ENCODE results near the gene TENT4A. TPM values are rescaled to one million over a fixed set of nuclear protein-coding genes. Genes with fewer than 3 reads are reported as not detected.
A peak's percentile ranks its signal among the peaks of the same experiment; 100 is the strongest.

The TENT4A gene
- total and polyA plus RNA-seq, 2 of the 4 experiments (the other 2 are of a cell fraction), result 5.9 to 17.2 TPM

- Histone ChIP-seq H3K27me3 (ENCODE audit: control insufficient read depth, insufficient read depth, low read length) (no peaks in the 10 kb centered on the region), H3K4me1 (ENCODE audit: control insufficient read depth, insufficient read depth, low read length) (peaks cover 57% of the 10 kb centered on the region), H3K9ac (ENCODE audit: low read depth, low read length) (no peak overlapping the region), H2AFZ (replicated peaks; ENCODE audit: low read length, poor library complexity) (no peak overlapping the region), H4K20me1 (ENCODE audit: insufficient read depth, low read length) (peaks cover 60% of the 10 kb centered on the region), H3K56ac (ENCODE audit: extremely low read depth, insufficient read depth, low read length) (no peak overlapping the region), H3K9me1 (ENCODE audit: insufficient read depth, low read length) (peaks cover 49% of the 10 kb centered on the region), H2BK5ac (ENCODE audit: low read depth, low read length, poor library complexity, severe bottlenecking) (no peak overlapping the region), H2BK15ac (ENCODE audit: low read depth, low read length) (no peak overlapping the region), H2AK5ac (ENCODE audit: low read depth, low read length) (peak overlapping the region; percentile 23; the same call in 1 of the 2 replicates), H3K9me3 (ENCODE audit: control insufficient read depth, insufficient read depth, low read length) (no peaks in the 10 kb centered on the region), H3K36me3 (ENCODE audit: control insufficient read depth, insufficient read depth, low read length) (peaks cover 5% of the 10 kb centered on the region), H2AK9ac (replicated peaks; ENCODE audit: low read depth, low read length, poor library complexity) (no peak overlapping the region), H3K4ac (ENCODE audit: low read depth, low read length) (peak overlapping the region; percentile 11; the same call in 1 of the 2 replicates), H3K14ac (replicated peaks; ENCODE audit: low read depth, low read length) (no peak overlapping the region), H2BK20ac (ENCODE audit: low read depth, low read length) (no peak overlapping the region), H3K27ac (ENCODE audit: insufficient read depth, low read length) (peak overlapping the region; percentile 22; the same call in 1 of the 2 replicates), H3K23ac (ENCODE audit: low read depth, low read length) (peak overlapping the region; percentile 36; the same call in 1 of the 2 replicates), H2BK120ac (ENCODE audit: low read depth, low read length) (no peak overlapping the region), H4K8ac (ENCODE audit: low read depth in 2 of 2, low read length in 2 of 2) (peak overlapping the region in 1 of 2 experiments; percentile 22; a peak in 1 of 4 replicates), H4K5ac (ENCODE audit: low read depth, low read length) (no peak overlapping the region; the same call in 1 of the 2 replicates), H3K18ac (ENCODE audit: low read depth, low read length) (no peak overlapping the region), H3K79me1 (ENCODE audit: low read depth in 1 of 2, low read length in 2 of 2) (peaks cover 12 to 62% of the 10 kb centered on the region in 2 experiments), H3K4me3 (ENCODE audit: insufficient read depth, low read depth, low read length) (no peak overlapping the region), H3K4me2 (ENCODE audit: low read depth, low read length) (no peak overlapping the region), H4K91ac (ENCODE audit: insufficient read depth, low read depth, low read length) (0 out of 2 replicates have a peak overlapping the region, but pooled peaks have one; percentile 8)
- WGBS, 2 experiments (ENCODE audit: extremely low coverage in 2 of 2, insufficient read length in 1 of 2), result 93% methylated on average over 8 of the region's 12 CpGs; no CpG with 5 or more reads in 1 of the 2 experiments
- POLR2A ChIA-PET (ENCODE audit: unreplicated experiment), result no interaction called here
- dilution Hi-C loops (cut with HindIII; ENCODE audit: low sequenced_read_pairs, unreplicated experiment) (no loop called here), intact Hi-C loops (cut with micrococcal nuclease) (loop anchor here (5.0 kb wide), 1 partner anchor 97 kb away; the partner anchor contains the start of genes NSUN2 and SRD5A1), in situ Hi-C loops (cut with MboI; ENCODE audit: low sequenced_read_pairs) (loop anchor here (25.0 kb wide), 1 partner anchor 1242 kb away; no protein-coding TSS in a partner anchor)
- no peak for DNase-seq
- ATAC-seq (ENCODE audit: low read depth), result no peak
- no TSS peak for BruUV-seq (replicated peaks)
- CTCF ChIA-PET, result interaction anchor here (1.2 kb wide), 1 partner anchor 16 kb away, joined by 4 read pairs; no protein-coding TSS in a partner anchor
- TF ChIP-seq MXI1 (IDR thresholded peaks at IDR 0.05; ENCODE audit: borderline replicate concordance, low read depth, low read length) (no peak), SMC3 (IDR thresholded peaks at IDR 0.05; ENCODE audit: low read depth, low read length) (no peak), MAFK (IDR thresholded peaks at IDR 0.05; ENCODE audit: low read depth, low read length) (no peak), RFX5 (IDR thresholded peaks at IDR 0.05; ENCODE audit: low read depth, low read length) (no peak), RCOR1 (IDR thresholded peaks at IDR 0.05; ENCODE audit: insufficient replicate concordance, low read length) (no peak), MAZ (IDR thresholded peaks at IDR 0.05; ENCODE audit: borderline replicate concordance, low read depth, low read length) (no peak), FOS (IDR thresholded peaks at IDR 0.05; ENCODE audit: low read depth, low read length) (no peak), NFE2L2 (IDR thresholded peaks at IDR 0.05; ENCODE audit: low read depth, low read length) (no peak), CTCF (conservative IDR thresholded peaks at IDR 0.05; ENCODE audit: low read depth, low read length) (no peak), POLR2A (IDR thresholded peaks at IDR 0.05; ENCODE audit: low read depth, low read length) (no peak), RAD21 (IDR thresholded peaks at IDR 0.05; ENCODE audit: low read length) (no peak), CEBPB (IDR thresholded peaks at IDR 0.05; ENCODE audit: low read depth, low read length) (no peak), BHLHE40 (IDR thresholded peaks at IDR 0.05; ENCODE audit: low read depth, low read length) (no peak), CHD1 (IDR thresholded peaks at IDR 0.05; ENCODE audit: low read depth, low read length) (no peak)
- TF ChIP-seq, protein P1, sequence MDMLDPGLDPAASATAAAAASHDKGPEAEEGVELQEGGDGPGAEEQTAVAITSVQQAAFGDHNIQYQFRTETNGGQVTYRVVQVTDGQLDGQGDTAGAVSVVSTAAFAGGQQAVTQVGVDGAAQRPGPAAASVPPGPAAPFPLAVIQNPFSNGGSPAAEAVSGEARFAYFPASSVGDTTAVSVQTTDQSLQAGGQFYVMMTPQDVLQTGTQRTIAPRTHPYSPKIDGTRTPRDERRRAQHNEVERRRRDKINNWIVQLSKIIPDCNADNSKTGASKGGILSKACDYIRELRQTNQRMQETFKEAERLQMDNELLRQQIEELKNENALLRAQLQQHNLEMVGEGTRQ (IDR thresholded peaks at IDR 0.05; ENCODE audit: low read depth, low read length), result no peak
These were observed 16.4 kb downstream of the TENT4A start for GRCh38 chr5:6729386-6730310.
